GM23338 (cell line): ENCODE measurements around the gene SEZ6.

ENCODE experiments used
- CREB1 ChIP-seq: fragments of 250-450 bp; sonication (Bioruptor Pico); IDR thresholded peaks from 2 replicates; pipeline ENCODE4 v1.5.0; 2020; ENCODE audit warnings: low read depth, mild to moderate bottlenecking, moderate library complexity
- EZH2 ChIP-seq: fragments of 200-600 bp; sonication (generic); IDR thresholded peaks from one replicate; pipeline ENCODE4 v1.8.0; 2017; ENCODE audit warnings: antibody characterized with exemption, mild to moderate bottlenecking, low read depth; ENCODE audit not compliant: unreplicated experiment
- EZH2phosphoT487 ChIP-seq: fragments of 200-600 bp; sonication (generic); IDR thresholded peaks from one replicate; pipeline ENCODE4 v1.8.1; 2018; ENCODE audit warnings: antibody characterized with exemption; ENCODE audit not compliant: unreplicated experiment
- JUNB ChIP-seq: IDR thresholded peaks from one replicate; pipeline ENCODE4 v1.6.1; 2016; ENCODE audit warnings: antibody characterized with exemption; ENCODE audit not compliant: unreplicated experiment
- NANOG ChIP-seq: IDR thresholded peaks from 2 replicates; pipeline ENCODE4 v1.6.1; 2016; ENCODE audit warnings: antibody characterized with exemption, borderline replicate concordance
- POLR2AphosphoS5 ChIP-seq: IDR thresholded peaks from 2 replicates; pipeline ENCODE4 v1.6.1; 2016; ENCODE audit warnings: antibody characterized with exemption, low read depth
- REST ChIP-seq: IDR thresholded peaks from one replicate; pipeline ENCODE4 v1.6.1; 2018; ENCODE audit warnings: antibody characterized with exemption; ENCODE audit not compliant: unreplicated experiment
- ZNF331 ChIP-seq: fragments of 250-450 bp; sonication (Bioruptor Pico); IDR thresholded peaks from 2 replicates; pipeline ENCODE4 v1.5.0; 2020; ENCODE audit warnings: low read depth, mild to moderate bottlenecking, moderate library complexity
- TF ChIP-seq, protein P1 (sequence below), 2 experiments: fragments of 200-600 bp in 1 of 2; sonication (generic) in 1 of 2; conservative IDR thresholded peaks; 2 replicates each; pipeline versions ENCODE4 v1.5.1 to v1.6.1; 2016 to 2017; ENCODE audit warnings: antibody characterized with exemption in 2 of 2, low read depth in 2 of 2, mild to moderate bottlenecking in 2 of 2, moderate library complexity in 1 of 2
- TF ChIP-seq, protein P2 (sequence below): IDR thresholded peaks from 2 replicates; pipeline ENCODE4 v1.6.1; 2016; ENCODE audit warnings: antibody characterized with exemption

DNA sequence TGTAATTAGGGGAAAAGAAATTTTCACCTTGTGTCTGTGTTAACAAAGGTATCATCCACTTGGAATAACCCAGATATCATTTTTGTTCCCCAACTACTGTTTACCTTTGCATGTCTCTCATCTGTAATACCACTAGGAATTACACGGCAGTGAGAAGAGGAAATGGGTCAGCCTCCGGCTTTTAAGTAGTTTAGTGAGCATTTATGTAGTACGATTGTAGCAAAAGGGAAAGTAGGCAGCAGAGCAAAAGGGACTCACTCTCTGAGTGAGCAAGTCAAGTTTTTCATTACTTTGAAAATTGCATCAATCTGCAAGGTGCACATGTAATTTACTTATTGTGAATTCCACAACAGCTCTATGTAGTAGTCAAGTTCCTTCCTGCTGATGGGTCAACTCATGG lies 65.7 kb downstream of the SEZ6 start:
- TF ChIP-seq, protein P1, sequence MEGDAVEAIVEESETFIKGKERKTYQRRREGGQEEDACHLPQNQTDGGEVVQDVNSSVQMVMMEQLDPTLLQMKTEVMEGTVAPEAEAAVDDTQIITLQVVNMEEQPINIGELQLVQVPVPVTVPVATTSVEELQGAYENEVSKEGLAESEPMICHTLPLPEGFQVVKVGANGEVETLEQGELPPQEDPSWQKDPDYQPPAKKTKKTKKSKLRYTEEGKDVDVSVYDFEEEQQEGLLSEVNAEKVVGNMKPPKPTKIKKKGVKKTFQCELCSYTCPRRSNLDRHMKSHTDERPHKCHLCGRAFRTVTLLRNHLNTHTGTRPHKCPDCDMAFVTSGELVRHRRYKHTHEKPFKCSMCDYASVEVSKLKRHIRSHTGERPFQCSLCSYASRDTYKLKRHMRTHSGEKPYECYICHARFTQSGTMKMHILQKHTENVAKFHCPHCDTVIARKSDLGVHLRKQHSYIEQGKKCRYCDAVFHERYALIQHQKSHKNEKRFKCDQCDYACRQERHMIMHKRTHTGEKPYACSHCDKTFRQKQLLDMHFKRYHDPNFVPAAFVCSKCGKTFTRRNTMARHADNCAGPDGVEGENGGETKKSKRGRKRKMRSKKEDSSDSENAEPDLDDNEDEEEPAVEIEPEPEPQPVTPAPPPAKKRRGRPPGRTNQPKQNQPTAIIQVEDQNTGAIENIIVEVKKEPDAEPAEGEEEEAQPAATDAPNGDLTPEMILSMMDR (conservative IDR thresholded peaks at IDR 0.05; ENCODE audit: low read depth in 2 of 2), result no peak
- TF ChIP-seq POLR2AphosphoS5 (no peak), EZH2 (no peak), EZH2phosphoT487 (no peak), ZNF331 (CRISPR knock-in tag) (no peak), REST (no peak), CREB1 (CRISPR knock-in tag) (no peak), JUNB (no peak), NANOG (no peak)
- TF ChIP-seq, protein P2, sequence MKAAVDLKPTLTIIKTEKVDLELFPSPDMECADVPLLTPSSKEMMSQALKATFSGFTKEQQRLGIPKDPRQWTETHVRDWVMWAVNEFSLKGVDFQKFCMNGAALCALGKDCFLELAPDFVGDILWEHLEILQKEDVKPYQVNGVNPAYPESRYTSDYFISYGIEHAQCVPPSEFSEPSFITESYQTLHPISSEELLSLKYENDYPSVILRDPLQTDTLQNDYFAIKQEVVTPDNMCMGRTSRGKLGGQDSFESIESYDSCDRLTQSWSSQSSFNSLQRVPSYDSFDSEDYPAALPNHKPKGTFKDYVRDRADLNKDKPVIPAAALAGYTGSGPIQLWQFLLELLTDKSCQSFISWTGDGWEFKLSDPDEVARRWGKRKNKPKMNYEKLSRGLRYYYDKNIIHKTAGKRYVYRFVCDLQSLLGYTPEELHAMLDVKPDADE, result no peak
